ENCODE results near the gene HINT2.
A peak's percentile ranks its signal among the peaks of the same experiment; 100 is the strongest.

HINT2 gene

GRCh38 chr9:35828716-35829083 is 13.9 kb upstream of the HINT2 start, which contains the start of gene FAM221B:
FAM221B (minus strand) TSS chr9:35828732; CDS start chr9:35826161, 2,571 bp downstream.
- TF ChIP-seq CTCF (IDR thresholded peaks at IDR 0.05; ENCODE audit: control extremely low read depth, extremely low read depth, low read depth, missing control alignments): no peak
- CTCF ChIA-PET: interaction anchor here (1.0 to 5.0 kb wide), 9 partner anchors 11 to 171 kb away, joined by 3 to 63 read pairs (median 3); partner anchors contain the start of genes CCDC107, RMRP and SPAG8
- DNase-seq (ENCODE audit: extremely low spot score): no peak
- POLR2A ChIA-PET: interaction anchor here (0.7 to 1.0 kb wide), 3 partner anchors 13 to 96 kb away, joined by 3 read pairs; partner anchors contain the start of genes CREB3 and TLN1

- CTCF ChIA-PET: interaction anchor here (0.7 to 5.0 kb wide), 13 partner anchors 9 to 180 kb away, joined by 3 to 63 read pairs (median 24); partner anchors contain the start of genes HINT2, OR13J1 and SPAG8
Observed at GRCh38 chr9:35827486-35827885, 12.6 kb upstream of the HINT2 start.

GRCh38 chr9:35826071-35826701 is 11.3 kb upstream of the HINT2 start:
- POLR2A ChIA-PET: no interaction called here
- CTCF ChIA-PET: interaction anchor here (0.6 to 5.0 kb wide), 71 partner anchors 8 to 406 kb away, joined by 3 to 63 read pairs (median 5); partner anchors contain the start of genes ARHGEF39, CCDC107, CREB3 and GBA2
- DNase-seq (ENCODE audit: extremely low spot score): peak; percentile 65
- peak; percentile 71 for TF ChIP-seq CTCF (IDR thresholded peaks at IDR 0.05; ENCODE audit: control extremely low read depth, extremely low read depth, low read depth, missing control alignments)

More at GRCh38 chr9:35827486-35827885, 12.6 kb upstream of the HINT2 start:
- POLR2A ChIA-PET: no interaction called here
- no peak for TF ChIP-seq CTCF (IDR thresholded peaks at IDR 0.05; ENCODE audit: control extremely low read depth, extremely low read depth, low read depth, missing control alignments)
- DNase-seq (ENCODE audit: extremely low spot score): no peak

- no peak for DNase-seq (ENCODE audit: extremely low spot score)
- ChIA-PET POLR2A (no interaction called here), CTCF (interaction anchor here (1.0 to 3.4 kb wide), 7 partner anchors 8 to 176 kb away, joined by 3 to 13 read pairs (median 3); partner anchors contain the start of genes HINT2 and SPAG8)
- no peak for TF ChIP-seq CTCF (IDR thresholded peaks at IDR 0.05; ENCODE audit: control extremely low read depth, extremely low read depth, low read depth, missing control alignments)
Observed at GRCh38 chr9:35822926-35823325, 8.1 kb upstream of the HINT2 start.

- CTCF ChIA-PET: interaction anchor here (1.2 to 3.2 kb wide), 3 partner anchors 30 to 123 kb away, joined by 4 to 12 read pairs (median 5); no protein-coding TSS in a partner anchor
- DNase-seq (ENCODE audit: extremely low spot score): no peak
- POLR2A ChIA-PET: no interaction called here
Observed at GRCh38 chr9:35820076-35820475, 5.2 kb upstream of the HINT2 start.

GRCh38 chr9:35818341-35818740 is 3.5 kb upstream of the HINT2 start:
- CTCF ChIA-PET: interaction anchor here (1.0 kb wide), 1 partner anchor 8 kb away, joined by 5 read pairs; no protein-coding TSS in a partner anchor
- POLR2A ChIA-PET: no interaction called here
- no peak for TF ChIP-seq CTCF (IDR thresholded peaks at IDR 0.05; ENCODE audit: control extremely low read depth, extremely low read depth, low read depth, missing control alignments)
- no peak for DNase-seq (ENCODE audit: extremely low spot score)

More at GRCh38 chr9:35820076-35820475, 5.2 kb upstream of the HINT2 start:
- no peak for TF ChIP-seq CTCF (IDR thresholded peaks at IDR 0.05; ENCODE audit: control extremely low read depth, extremely low read depth, low read depth, missing control alignments)

All from GM10248 (cell line).